ENCODE measurements around the gene TMOD4. TPM values are rescaled to one million over a fixed set of nuclear protein-coding genes. Genes with fewer than 3 reads are reported as not detected.

TMOD4 gene
- total and polyA plus RNA-seq, 2 experiments from 2014 or later: 0.44 TPM; not detected in 1

- TF ChIP-seq EZH2phosphoT487 (IDR thresholded peaks at IDR 0.05; ENCODE audit: low read depth, severe bottlenecking, unreplicated experiment): no peak
- no peak for TF ChIP-seq CTCF (IDR thresholded peaks at IDR 0.05; ENCODE audit: poor library complexity)
- Histone ChIP-seq H3K27me3 (peaks cover 17% of the 10 kb centered on the region), H3K27ac (no peak overlapping the region), H3K36me3 (replicated peaks; ENCODE audit: insufficient read depth, low read depth) (no peaks in the 10 kb centered on the region), H3K9me3 (ENCODE audit: low read depth) (no peaks in the 10 kb centered on the region), H3K4me1 (ENCODE audit: insufficient read depth) (peaks cover 14% of the 10 kb centered on the region), H3K4me3 (no peak overlapping the region), H4K20me1 (ENCODE audit: insufficient read depth, poor library complexity, severe bottlenecking) (no peaks in the 10 kb centered on the region), H2AFZ (no peak overlapping the region), H3K9me2 (replicated peaks; ENCODE audit: insufficient read depth) (no peaks in the 10 kb centered on the region), H3K4me2 (no peak overlapping the region), H3K79me2 (no peaks in the 10 kb centered on the region)
- DNase-seq (ENCODE audit: low spot score): no peak
- WGBS (ENCODE audit: low lambda C conversion rate, missing lambda C conversion rate): 98% methylated on average over 3 of the region's 3 CpGs
These were observed 41.4 kb downstream of the TMOD4 start for GRCh38 chr1:151134396-151134795.

GRCh38 chr1:151133018-151133806, 42.6 kb downstream of the TMOD4 start:
- Histone ChIP-seq H3K27me3 (peaks cover 17% of the 10 kb centered on the region), H3K4me1 (ENCODE audit: insufficient read depth) (peaks cover 14% of the 10 kb centered on the region), H3K79me2 (no peaks in the 10 kb centered on the region), H3K4me2 (peak overlapping the region; percentile 90), H3K9me2 (replicated peaks; ENCODE audit: insufficient read depth) (no peaks in the 10 kb centered on the region), H3K9me3 (ENCODE audit: low read depth) (no peaks in the 10 kb centered on the region), H3K4me3 (no peak overlapping the region), H3K36me3 (replicated peaks; ENCODE audit: insufficient read depth, low read depth) (no peaks in the 10 kb centered on the region), H3K27ac (no peak overlapping the region), H4K20me1 (ENCODE audit: insufficient read depth, poor library complexity, severe bottlenecking) (no peaks in the 10 kb centered on the region), H2AFZ (no peak overlapping the region)
- DNase-seq (ENCODE audit: low spot score): no peak
- 63% methylated on average over 35 of the region's 65 CpGs for WGBS (ENCODE audit: low lambda C conversion rate, missing lambda C conversion rate)
- TF ChIP-seq CTCF (IDR thresholded peaks at IDR 0.05; ENCODE audit: poor library complexity) (no peak), EZH2 (IDR thresholded peaks at IDR 0.05; ENCODE audit: borderline replicate concordance) (no peak), EZH2phosphoT487 (IDR thresholded peaks at IDR 0.05; ENCODE audit: low read depth, severe bottlenecking, unreplicated experiment) (no peak)

- Histone ChIP-seq H3K36me3 (replicated peaks; ENCODE audit: insufficient read depth, low read depth) (no peaks in the 10 kb centered on the region), H3K9me3 (ENCODE audit: low read depth) (no peaks in the 10 kb centered on the region), H3K27ac (no peak overlapping the region), H4K20me1 (ENCODE audit: insufficient read depth, poor library complexity, severe bottlenecking) (no peaks in the 10 kb centered on the region), H3K79me2 (no peaks in the 10 kb centered on the region), H3K9me2 (replicated peaks; ENCODE audit: insufficient read depth) (no peaks in the 10 kb centered on the region), H3K4me1 (ENCODE audit: insufficient read depth) (peaks cover 14% of the 10 kb centered on the region), H3K4me2 (peak overlapping the region; percentile 90), H3K27me3 (peaks cover 17% of the 10 kb centered on the region), H2AFZ (peak overlapping the region; percentile 52), H3K4me3 (no peak overlapping the region)
- TF ChIP-seq EZH2phosphoT487 (IDR thresholded peaks at IDR 0.05; ENCODE audit: low read depth, severe bottlenecking, unreplicated experiment): no peak
- TF ChIP-seq EZH2 (IDR thresholded peaks at IDR 0.05; ENCODE audit: borderline replicate concordance): no peak
- no peak for TF ChIP-seq CTCF (IDR thresholded peaks at IDR 0.05; ENCODE audit: poor library complexity)
- WGBS (ENCODE audit: low lambda C conversion rate, missing lambda C conversion rate): 40% methylated on average over 34 of the region's 74 CpGs
- DNase-seq (ENCODE audit: low spot score): no peak
These were observed 43.3 kb downstream of the TMOD4 start for GRCh38 chr1:151132335-151133017.
